Fibroblast of lung (primary cell): ENCODE data around the gene TMEM106C. TPM values are rescaled to one million over a fixed set of nuclear protein-coding genes. Genes with fewer than 3 reads are reported as not detected.

Experiments used
- DNase-seq, 2 donors: peaks; one replicate each; pipeline versions ENCODE4 v3.0.0 to v3.0.0-alpha.2; 2010; ENCODE audit warnings: low read depth in 2 of 2
- H2AFZ ChIP-seq: 2 replicates; pipeline ENCODE4 v1.5.1; 2012; ENCODE audit warnings: low read length, control low read depth, inconsistent platforms
- H3K27ac ChIP-seq: 2 replicates; pipeline ENCODE4 v1.5.1; 2011; ENCODE audit warnings: low read length, control low read depth; ENCODE audit not compliant: insufficient read depth
- H3K27me3 ChIP-seq: 2 replicates; pipeline ENCODE4 v1.5.1; 2011; ENCODE audit warnings: mild to moderate bottlenecking, low read length; ENCODE audit not compliant: control insufficient read depth, insufficient read depth
- H3K36me3 ChIP-seq: 2 replicates; pipeline ENCODE4 v1.5.1; 2011; ENCODE audit warnings: low read length; ENCODE audit not compliant: control insufficient read depth, insufficient read depth
- H3K4me1 ChIP-seq: 2 replicates; pipeline ENCODE4 v1.5.1; 2011; ENCODE audit warnings: low read length; ENCODE audit not compliant: control insufficient read depth, insufficient read depth; ENCODE audit errors: extremely low read depth
- H3K4me2 ChIP-seq: 2 replicates; pipeline ENCODE4 v1.5.1; 2011; ENCODE audit warnings: low read length, control low read depth; ENCODE audit not compliant: insufficient read depth; ENCODE audit errors: extremely low read depth
- H3K4me3 ChIP-seq, 4 experiments: fragments of 200-600 bp in 1 of 4; sonication (generic) in 1 of 4; replicated peaks in 1 of 4; 2 replicates each; pipeline ENCODE4 v1.5.1; 2011 to 2016; ENCODE audit warnings: low read length in 4 of 4, low read depth in 3 of 4, mild to moderate bottlenecking in 3 of 4, control low read depth in 2 of 4, inconsistent platforms in 1 of 4, mixed read lengths in 1 of 4; ENCODE audit not compliant: insufficient read depth in 1 of 4; ENCODE audit errors: control extremely low read depth in 1 of 4
- H3K79me2 ChIP-seq: 2 replicates; pipeline ENCODE4 v1.5.1; 2012; ENCODE audit warnings: mild to moderate bottlenecking, low read length, inconsistent platforms; ENCODE audit not compliant: control insufficient read depth, insufficient read depth
- H3K9ac ChIP-seq: 2 replicates; pipeline ENCODE4 v1.5.1; 2011; ENCODE audit warnings: mild to moderate bottlenecking, low read length, control low read depth; ENCODE audit not compliant: insufficient read depth
- H3K9me3 ChIP-seq: 2 replicates; pipeline ENCODE4 v1.5.1; 2012; ENCODE audit warnings: low read depth, low read length; ENCODE audit not compliant: control insufficient read depth, insufficient read depth
- H4K20me1 ChIP-seq: 2 replicates; pipeline ENCODE4 v1.5.1; 2011; ENCODE audit warnings: low read length; ENCODE audit not compliant: control insufficient read depth, insufficient read depth; ENCODE audit errors: extremely low read depth
- EZH2 ChIP-seq: IDR thresholded peaks from 2 replicates; pipeline ENCODE4 v1.5.1; 2012; ENCODE audit warnings: low read length, control low read depth, mild to moderate bottlenecking; ENCODE audit errors: missing control alignments
- polyA plus RNA-seq, 2 donors: library from polyadenylated mRNA; depleted of rRNA in 1 of 2; stranded (reverse) in 1 of 2; unstranded in 1 of 2; fragments of >200 nt; gene quantifications; 2 replicates each; pipeline ENCODE4 v1.2.1, GENCODE V29; 2011 to 2012; ENCODE audit warnings: missing spikeins in 1 of 2
- total RNA-seq: library from RNA; depleted of rRNA; stranded (reverse); fragments of >200 nt; gene quantifications from 2 replicates; pipeline ENCODE4 v1.2.1, GENCODE V29; 2014
- TF ChIP-seq, protein P1 (sequence below), 2 donors: IDR thresholded peaks in 1 of 2; conservative IDR thresholded peaks in 1 of 2; 1 replicate in 1 of 2; 2 replicates in 1 of 2; pipeline ENCODE4 v1.5.1; 2011 to 2012; ENCODE audit warnings: low read length in 2 of 2, control low read depth in 1 of 2, inconsistent platforms in 1 of 2, low read depth in 1 of 2, mild to moderate bottlenecking in 1 of 2

The TMEM106C gene
- total and polyA plus RNA-seq, 2 donors (not counting 1 experiment from before 2014, with no cell fraction given): 85.0 to 91.7 TPM

DNA sequence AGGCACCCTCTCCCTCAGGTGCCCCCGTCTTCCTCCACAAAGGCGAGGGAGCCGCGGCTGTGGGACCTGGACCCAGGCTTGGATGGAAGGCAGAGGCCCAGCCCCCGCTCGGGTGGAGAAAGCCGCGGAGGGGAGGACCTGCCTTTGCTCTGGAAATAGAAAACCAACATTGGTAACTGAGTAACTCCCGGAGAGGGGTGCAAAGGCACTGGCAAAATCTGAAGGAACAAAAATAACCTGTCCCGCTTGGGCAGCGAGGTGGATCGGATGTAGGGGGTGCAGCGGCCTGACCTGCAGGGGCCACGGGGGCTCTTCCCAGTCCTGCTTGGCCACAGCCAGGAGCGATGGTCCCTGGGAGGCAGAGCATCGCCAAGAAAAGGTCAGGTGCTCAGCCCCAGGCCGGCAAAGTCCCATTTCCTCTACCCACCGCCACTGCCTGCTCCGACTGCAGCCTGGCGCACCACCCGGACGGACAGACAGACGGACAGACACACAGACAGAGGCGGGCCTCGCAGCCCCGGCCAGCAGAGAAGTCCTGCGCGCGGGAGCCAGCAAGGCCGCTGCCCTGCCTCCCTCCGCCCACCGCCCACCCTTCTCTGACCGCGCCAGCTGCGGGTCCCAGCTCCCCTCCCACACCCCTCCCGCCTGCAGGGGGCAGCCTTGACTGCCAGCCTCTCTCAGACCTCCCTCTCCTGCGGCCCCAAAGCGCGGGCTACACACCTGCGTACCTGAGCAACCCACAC is 21.4 kb upstream of the TMEM106C start:
- no peak overlapping the region for H3K27ac ChIP-seq
- H4K20me1 ChIP-seq: no peaks in the 10 kb centered on the region
- no peaks in the 10 kb centered on the region for H3K9me3 ChIP-seq
- no peak overlapping the region for H2AFZ ChIP-seq
- no peak overlapping the region for H3K4me2 ChIP-seq
- no peaks in the 10 kb centered on the region for H3K27me3 ChIP-seq
- H3K4me3 ChIP-seq: no peak overlapping the region
- no peaks in the 10 kb centered on the region for H3K79me2 ChIP-seq
- DNase-seq: no peak
- peaks cover 8% of the 10 kb centered on the region for H3K4me1 ChIP-seq
- H3K36me3 ChIP-seq: no peaks in the 10 kb centered on the region
- TF ChIP-seq, protein P1, sequence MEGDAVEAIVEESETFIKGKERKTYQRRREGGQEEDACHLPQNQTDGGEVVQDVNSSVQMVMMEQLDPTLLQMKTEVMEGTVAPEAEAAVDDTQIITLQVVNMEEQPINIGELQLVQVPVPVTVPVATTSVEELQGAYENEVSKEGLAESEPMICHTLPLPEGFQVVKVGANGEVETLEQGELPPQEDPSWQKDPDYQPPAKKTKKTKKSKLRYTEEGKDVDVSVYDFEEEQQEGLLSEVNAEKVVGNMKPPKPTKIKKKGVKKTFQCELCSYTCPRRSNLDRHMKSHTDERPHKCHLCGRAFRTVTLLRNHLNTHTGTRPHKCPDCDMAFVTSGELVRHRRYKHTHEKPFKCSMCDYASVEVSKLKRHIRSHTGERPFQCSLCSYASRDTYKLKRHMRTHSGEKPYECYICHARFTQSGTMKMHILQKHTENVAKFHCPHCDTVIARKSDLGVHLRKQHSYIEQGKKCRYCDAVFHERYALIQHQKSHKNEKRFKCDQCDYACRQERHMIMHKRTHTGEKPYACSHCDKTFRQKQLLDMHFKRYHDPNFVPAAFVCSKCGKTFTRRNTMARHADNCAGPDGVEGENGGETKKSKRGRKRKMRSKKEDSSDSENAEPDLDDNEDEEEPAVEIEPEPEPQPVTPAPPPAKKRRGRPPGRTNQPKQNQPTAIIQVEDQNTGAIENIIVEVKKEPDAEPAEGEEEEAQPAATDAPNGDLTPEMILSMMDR (conservative IDR thresholded peaks at IDR 0.05 in 1 of 2, IDR thresholded peaks at IDR 0.05 in 1 of 2; ENCODE audit: low read depth in 1 of 2, low read length in 2 of 2): peak in 1 of 2 donors; percentile 20
- no peak for TF ChIP-seq EZH2
- no peak overlapping the region for H3K9ac ChIP-seq

DNA sequence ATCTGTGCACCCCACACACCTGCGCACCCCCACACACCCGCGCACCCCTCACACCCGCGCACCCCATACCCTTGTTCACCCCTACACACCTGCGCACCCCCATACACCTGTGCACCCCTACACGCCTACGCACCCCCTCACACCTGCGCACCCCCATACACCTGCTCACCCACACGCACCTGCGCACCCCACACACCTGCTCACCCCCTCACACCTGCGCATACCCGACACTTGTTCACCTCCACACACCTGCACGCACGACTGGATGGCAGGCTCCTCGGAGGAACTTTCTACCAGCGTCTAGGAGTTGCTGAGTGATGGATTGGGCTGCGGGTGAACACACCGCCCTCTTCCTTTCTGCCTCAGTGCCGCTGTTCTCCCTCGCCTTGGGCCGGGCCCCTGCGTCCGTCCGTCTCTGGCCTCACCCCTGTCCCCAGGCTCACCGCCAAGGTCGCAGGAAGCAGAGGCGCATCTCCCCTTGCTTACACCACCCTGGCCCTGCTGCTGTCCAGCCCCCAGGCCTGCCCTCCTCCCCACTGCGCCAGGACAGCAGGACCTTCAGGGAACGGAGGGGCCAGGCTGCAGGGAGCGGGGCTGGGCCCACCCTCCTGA is 20.7 kb upstream of the TMEM106C start:
- H3K4me3 ChIP-seq: no peak overlapping the region
- no peaks in the 10 kb centered on the region for H3K79me2 ChIP-seq
- H3K4me2 ChIP-seq: no peak overlapping the region
- no peak for DNase-seq
- no peaks in the 10 kb centered on the region for H3K9me3 ChIP-seq
- H3K27me3 ChIP-seq: no peaks in the 10 kb centered on the region
- no peak overlapping the region for H2AFZ ChIP-seq
- no peaks in the 10 kb centered on the region for H3K36me3 ChIP-seq
- H3K4me1 ChIP-seq: peaks cover 14% of the 10 kb centered on the region
- H4K20me1 ChIP-seq: no peaks in the 10 kb centered on the region
- H3K27ac ChIP-seq: no peak overlapping the region
- TF ChIP-seq EZH2: no peak
- TF ChIP-seq, protein P1 (conservative IDR thresholded peaks at IDR 0.05 in 1 of 2, IDR thresholded peaks at IDR 0.05 in 1 of 2; ENCODE audit: low read depth in 1 of 2, low read length in 2 of 2): no peak
- H3K9ac ChIP-seq: no peak overlapping the region

DNA sequence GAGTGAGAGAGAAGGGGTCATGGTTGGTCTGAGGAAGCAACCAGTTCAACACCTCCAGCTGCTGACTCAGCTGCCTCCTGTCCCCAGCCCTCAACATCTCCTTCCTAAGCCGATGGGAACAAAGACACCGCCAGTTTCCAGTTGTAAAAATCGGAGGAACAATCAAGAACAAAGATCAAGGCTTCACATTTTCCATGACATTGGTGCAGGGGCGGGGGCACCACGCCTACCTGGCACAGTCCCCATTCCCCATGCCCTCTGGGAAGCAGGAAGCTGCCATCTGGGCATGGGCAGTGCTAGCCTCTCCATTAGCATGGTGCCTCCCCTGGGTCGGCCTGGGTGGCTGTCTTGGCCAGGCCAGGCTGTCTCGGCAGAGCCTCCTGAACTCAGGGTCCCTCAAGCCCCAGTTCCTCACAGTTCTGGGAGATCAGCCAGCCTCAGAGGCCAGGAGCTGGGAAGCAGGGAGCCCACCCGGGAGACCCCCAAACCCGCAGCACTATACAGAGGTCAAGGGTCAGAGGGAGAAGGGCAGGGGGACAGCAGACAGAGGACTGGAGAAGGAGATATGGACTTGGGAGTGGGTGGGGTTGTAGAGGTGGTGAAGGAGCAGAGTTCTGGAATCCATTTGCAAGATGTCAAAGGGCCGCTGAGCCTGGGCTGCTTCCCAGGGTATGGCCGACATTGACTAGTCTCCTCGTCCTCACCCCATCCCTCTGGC is 19.6 kb upstream of the TMEM106C start:
- Histone ChIP-seq H3K27ac (no peak overlapping the region), H4K20me1 (no peaks in the 10 kb centered on the region), H3K9ac (no peak overlapping the region), H3K27me3 (no peaks in the 10 kb centered on the region), H3K79me2 (no peaks in the 10 kb centered on the region), H3K9me3 (no peaks in the 10 kb centered on the region), H3K4me1 (peaks cover 14% of the 10 kb centered on the region), H3K4me2 (no peak overlapping the region), H3K4me3 (no peak overlapping the region), H2AFZ (no peak overlapping the region), H3K36me3 (no peaks in the 10 kb centered on the region)
- DNase-seq: no peak
- TF ChIP-seq, protein P1 (conservative IDR thresholded peaks at IDR 0.05 in 1 of 2, IDR thresholded peaks at IDR 0.05 in 1 of 2; ENCODE audit: low read depth in 1 of 2, low read length in 2 of 2): no peak
